COLO668 (cell line): Measurements from ENCODE around the gene PTPRN2.
"Not testable (repeated sequence)": the region's sequence is repeated elsewhere in the genome, so short reads cannot be mapped to it uniquely, and the experiment has no call there.

Source experiments
- DNase-seq: peaks from one replicate; lab custom pipeline; 2025; ENCODE audit not compliant: unreplicated experiment; lab: John Stamatoyannopoulos, UW

The PTPRN2 gene

GRCh38 chr7:158315326-158315725 is 272.3 kb downstream of the PTPRN2 start:
- no peak for DNase-seq

GRCh38 chr7:158314394-158314793 is 273.2 kb downstream of the PTPRN2 start:
- no peak for DNase-seq

- DNase-seq, result no peak
These were observed 273.7 kb downstream of the PTPRN2 start for GRCh38 chr7:158313931-158314330.

GRCh38 chr7:158312789-158313188 is 274.8 kb downstream of the PTPRN2 start:
- DNase-seq, result no peak

GRCh38 chr7:158311791-158312190 is 275.8 kb downstream of the PTPRN2 start:
- no peak for DNase-seq

- no peak for DNase-seq
These were observed 276.5 kb downstream of the PTPRN2 start for GRCh38 chr7:158310924-158311666.

- DNase-seq, result no peak
These were observed 277.5 kb downstream of the PTPRN2 start for GRCh38 chr7:158309868-158310763.

- no peak for DNase-seq
These were observed 279.6 kb downstream of the PTPRN2 start for GRCh38 chr7:158308001-158308400.

- DNase-seq, result not testable (repeated sequence)
These were observed 283.6 kb downstream of the PTPRN2 start for GRCh38 chr7:158304072-158304471.

GRCh38 chr7:158303121-158303520 is 284.5 kb downstream of the PTPRN2 start:
- no peak for DNase-seq

GRCh38 chr7:158302274-158303070 is 285.2 kb downstream of the PTPRN2 start:
- DNase-seq, result no peak

GRCh38 chr7:158301207-158301606 is 286.4 kb downstream of the PTPRN2 start:
- no peak for DNase-seq

GRCh38 chr7:158300427-158300826 is 287.2 kb downstream of the PTPRN2 start:
- no peak for DNase-seq

GRCh38 chr7:158299607-158300006 is 288.0 kb downstream of the PTPRN2 start:
- no peak for DNase-seq

GRCh38 chr7:158296798-158297104 is 290.9 kb downstream of the PTPRN2 start:
- DNase-seq, result no peak

- DNase-seq, result no peak
These were observed 291.4 kb downstream of the PTPRN2 start for GRCh38 chr7:158295966-158296797.

GRCh38 chr7:158294468-158295215 is 293.0 kb downstream of the PTPRN2 start:
- not testable (repeated sequence) for DNase-seq

GRCh38 chr7:158292948-158293347 is 294.7 kb downstream of the PTPRN2 start:
- no peak for DNase-seq

GRCh38 chr7:158291998-158292397 is 295.6 kb downstream of the PTPRN2 start:
- no peak for DNase-seq
